Stomach smooth muscle (tissue), 2 donors: ENCODE data around the gene HAUS6.

Experiments used
- H3K27ac ChIP-seq: one replicate; pipeline ENCODE4 v1.7.0; 2013; ENCODE audit warnings: mild to moderate bottlenecking, low read length, inconsistent platforms
- H3K27me3 ChIP-seq, 2 donors: one replicate each; pipeline ENCODE4 v1.7.0; 2013; ENCODE audit warnings: low read length in 2 of 2; ENCODE audit not compliant: insufficient read depth in 2 of 2, control insufficient read depth in 1 of 2
- H3K36me3 ChIP-seq, 2 donors: one replicate each; pipeline ENCODE4 v1.7.0; 2013; ENCODE audit warnings: low read length in 2 of 2; ENCODE audit not compliant: control insufficient read depth in 2 of 2, insufficient read depth in 2 of 2
- H3K4me1 ChIP-seq: one replicate; pipeline ENCODE4 v1.7.0; 2013; ENCODE audit warnings: low read length; ENCODE audit not compliant: control insufficient read depth, insufficient read depth
- H3K4me3 ChIP-seq, 2 donors: one replicate each; pipeline ENCODE4 v1.7.0; 2013; ENCODE audit warnings: low read length in 2 of 2
- H3K9ac ChIP-seq, 2 donors: one replicate each; pipeline ENCODE4 v1.7.0; 2013; ENCODE audit warnings: low read length in 2 of 2, mild to moderate bottlenecking in 1 of 2
- H3K9me3 ChIP-seq, 2 donors: one replicate each; pipeline ENCODE4 v1.7.0; 2013; ENCODE audit warnings: low read length in 2 of 2; ENCODE audit not compliant: control insufficient read depth in 2 of 2
- donor health status: healthy.
- donor health status: Pancreatic carcinoma.

Gene HAUS6

DNA sequence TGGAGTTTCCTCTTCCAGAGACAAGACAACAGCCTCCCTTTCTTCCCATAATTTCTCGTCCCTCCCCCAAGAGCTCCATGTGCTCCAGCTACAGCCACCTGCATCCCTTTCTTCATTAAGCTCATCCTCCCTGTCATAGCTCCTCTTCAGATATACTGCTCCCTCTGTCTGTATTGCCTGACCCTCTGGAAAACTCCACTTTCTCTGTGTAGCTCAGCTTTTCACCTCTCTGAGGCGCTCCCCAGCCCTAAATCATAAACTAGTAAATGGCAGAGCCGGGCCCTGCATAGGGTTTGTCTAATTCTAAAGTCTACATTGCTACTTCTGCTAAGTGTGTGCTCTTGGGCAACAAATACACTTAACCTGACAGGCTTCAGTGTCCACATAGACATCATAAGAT lies 33.4 kb upstream of the HAUS6 start:
- Histone ChIP-seq H3K9ac (no peak overlapping the region), H3K9me3 (no peaks in the 10 kb centered on the region), H3K27me3 (no peaks in the 10 kb centered on the region), H3K4me1 (no peaks in the 10 kb centered on the region), H3K36me3 (no peaks in the 10 kb centered on the region), H3K27ac (no peak overlapping the region), H3K4me3 (no peak overlapping the region)

DNA sequence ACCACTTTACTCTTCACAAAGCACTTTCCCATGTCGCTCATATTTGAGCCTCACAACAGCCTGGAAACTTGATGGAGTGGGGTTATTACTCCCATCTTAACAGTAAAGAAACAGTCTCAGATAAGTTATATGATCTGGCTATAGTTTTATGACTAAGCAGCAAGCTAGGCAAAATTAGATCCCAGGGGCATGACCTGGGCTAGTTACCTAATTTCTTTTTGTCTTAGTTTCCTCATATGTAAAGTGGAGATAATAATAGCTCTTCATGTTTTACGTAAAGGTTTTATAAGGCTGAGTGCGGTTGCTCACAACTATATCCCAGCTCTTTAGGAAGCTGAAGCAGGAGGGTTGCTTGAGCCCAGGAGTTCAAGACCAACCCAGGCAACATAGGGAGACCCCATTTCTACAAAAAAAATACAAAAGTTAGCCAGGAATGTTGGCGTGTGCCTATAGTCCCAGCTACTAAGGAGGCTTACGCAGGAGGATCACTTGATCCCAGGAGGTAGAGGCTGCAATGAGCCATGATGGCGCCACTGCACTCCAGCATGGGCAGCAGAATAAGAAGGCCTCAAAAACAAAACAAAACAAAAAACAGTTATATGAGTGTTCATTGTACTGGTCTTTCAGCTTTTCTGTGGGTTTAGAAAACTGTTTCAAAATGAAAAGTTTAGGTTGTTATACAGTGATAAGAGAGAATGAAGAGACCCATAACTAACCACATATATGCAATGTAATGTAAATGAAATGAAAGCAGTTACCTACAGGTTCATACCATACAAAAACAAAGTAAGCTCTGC lies 31.0 kb upstream of the HAUS6 start:
- no peaks in the 10 kb centered on the region for H3K4me1 ChIP-seq
- no peaks in the 10 kb centered on the region for H3K9me3 ChIP-seq
- no peak overlapping the region for H3K27ac ChIP-seq
- no peaks in the 10 kb centered on the region for H3K27me3 ChIP-seq
- no peak overlapping the region for H3K4me3 ChIP-seq
- H3K36me3 ChIP-seq = no peaks in the 10 kb centered on the region
- H3K9ac ChIP-seq = no peak overlapping the region

DNA sequence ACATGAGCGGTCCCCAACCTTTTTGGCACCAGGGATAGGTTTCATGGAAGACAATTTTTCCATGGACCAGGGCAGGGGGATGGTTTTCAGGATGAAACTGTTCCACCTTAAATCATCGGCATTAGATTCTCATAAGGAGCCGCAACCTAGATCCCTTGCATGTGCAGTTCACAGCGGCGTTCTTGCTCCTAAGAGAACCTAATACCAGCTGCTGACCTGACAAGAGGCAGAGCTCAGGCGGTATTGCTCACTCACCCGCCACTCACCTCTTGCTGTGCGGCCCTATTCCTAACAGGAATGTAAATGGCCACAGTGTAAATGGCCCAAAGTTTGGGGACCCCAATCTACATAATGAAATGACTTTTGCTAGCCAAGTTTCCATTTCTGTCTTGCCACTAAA lies 27.7 kb upstream of the HAUS6 start:
- Histone ChIP-seq H3K9ac (no peak overlapping the region), H3K36me3 (no peaks in the 10 kb centered on the region), H3K27me3 (no peaks in the 10 kb centered on the region), H3K4me3 (no peak overlapping the region), H3K9me3 (no peaks in the 10 kb centered on the region), H3K27ac (no peak overlapping the region), H3K4me1 (peaks cover 8% of the 10 kb centered on the region)

DNA sequence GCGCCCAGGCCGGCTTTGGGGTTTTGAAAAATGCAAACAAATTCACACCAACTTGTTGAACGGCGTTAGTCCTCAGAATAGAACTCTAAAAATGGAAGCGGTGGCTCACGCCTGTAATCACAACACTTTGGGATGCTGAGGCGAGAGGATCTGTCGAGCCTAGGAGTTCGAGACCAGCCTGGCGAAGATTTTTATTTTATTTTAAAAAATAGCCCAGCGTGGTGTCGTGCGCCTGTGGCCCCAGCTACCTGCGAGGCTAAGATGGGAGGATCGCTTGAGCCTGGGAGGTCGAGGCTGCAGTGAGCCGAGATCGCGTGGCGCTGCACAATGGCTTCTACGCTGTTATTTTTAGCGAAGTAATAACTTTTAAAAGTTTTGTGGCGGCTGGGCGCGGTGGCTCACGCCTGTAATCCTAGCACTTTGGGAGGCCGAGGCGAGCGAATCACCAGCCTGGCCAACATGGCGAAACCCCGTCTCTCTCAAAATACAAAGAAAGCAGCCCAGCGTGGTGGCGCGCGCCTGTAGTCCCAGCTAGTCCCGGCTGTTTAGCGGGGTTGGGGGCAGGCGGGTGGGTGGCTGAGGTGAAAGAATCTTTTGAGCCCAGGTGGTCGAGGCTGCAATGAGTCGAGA lies 25.3 kb upstream of the HAUS6 start:
- peak overlapping the region; percentile 76 to 79 for H3K4me3 ChIP-seq
- no peaks in the 10 kb centered on the region for H3K27me3 ChIP-seq
- H3K9ac ChIP-seq = peak overlapping the region; percentile 83 to 86
- H3K36me3 ChIP-seq = peaks cover 3 to 5% of the 10 kb centered on the region in 2 donors
- H3K4me1 ChIP-seq = peaks cover 8% of the 10 kb centered on the region
- peak overlapping the region; percentile 91 for H3K27ac ChIP-seq
- no peaks in the 10 kb centered on the region for H3K9me3 ChIP-seq

DNA sequence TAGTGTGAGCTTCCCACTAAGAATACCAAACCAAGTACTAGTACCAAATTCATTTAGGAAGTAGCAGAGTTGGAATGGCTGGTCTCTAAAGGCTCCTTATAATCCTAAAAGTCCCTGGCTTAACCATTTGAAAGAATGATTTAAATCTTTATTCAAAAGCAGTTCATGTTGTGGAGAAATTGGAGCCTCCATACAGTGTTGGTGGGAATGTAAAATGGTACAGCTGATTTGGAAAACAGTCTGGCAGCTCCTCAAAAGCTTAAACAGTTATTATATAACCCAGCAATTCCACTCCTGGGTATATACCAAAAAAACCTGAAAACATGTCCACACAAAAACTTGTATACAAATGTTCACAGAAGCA lies 21.7 kb upstream of the HAUS6 start:
- H3K9ac ChIP-seq = no peak overlapping the region
- H3K9me3 ChIP-seq = no peaks in the 10 kb centered on the region
- H3K27ac ChIP-seq = no peak overlapping the region
- H3K27me3 ChIP-seq = no peaks in the 10 kb centered on the region
- no peak overlapping the region for H3K4me3 ChIP-seq
- peaks cover 8% of the 10 kb centered on the region for H3K4me1 ChIP-seq
- H3K36me3 ChIP-seq = peaks cover 21% of the 10 kb centered on the region in 2 donors

DNA sequence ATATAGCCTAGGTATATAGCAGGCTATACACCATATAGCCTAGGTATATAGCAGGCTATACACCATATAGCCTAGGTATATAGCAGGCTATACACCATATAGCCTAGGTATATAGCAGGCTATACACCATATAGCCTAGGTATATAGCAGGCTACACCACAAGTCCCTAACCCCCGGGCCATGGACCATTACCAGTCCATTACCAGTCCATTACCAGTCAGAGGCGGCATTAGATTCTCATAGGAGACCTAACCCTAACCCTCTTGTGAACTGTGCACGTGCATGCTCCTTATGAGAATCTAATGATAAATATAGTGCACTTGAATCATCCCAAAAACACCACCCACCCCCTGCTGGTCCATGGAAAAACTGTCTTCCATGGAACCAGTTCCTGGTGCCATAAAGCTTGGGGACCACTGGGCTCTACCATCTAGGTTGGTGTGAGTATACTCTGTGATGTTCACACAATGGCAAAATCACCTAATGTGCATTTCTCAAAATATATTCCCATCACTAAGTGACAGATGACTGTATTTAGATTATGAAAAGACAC lies 19.9 kb upstream of the HAUS6 start:
- Histone ChIP-seq H3K9ac (no peak overlapping the region), H3K4me1 (no peaks in the 10 kb centered on the region), H3K36me3 (peaks cover 34 to 35% of the 10 kb centered on the region in 2 donors), H3K27ac (no peak overlapping the region), H3K9me3 (no peaks in the 10 kb centered on the region), H3K4me3 (no peak overlapping the region), H3K27me3 (no peaks in the 10 kb centered on the region)

DNA sequence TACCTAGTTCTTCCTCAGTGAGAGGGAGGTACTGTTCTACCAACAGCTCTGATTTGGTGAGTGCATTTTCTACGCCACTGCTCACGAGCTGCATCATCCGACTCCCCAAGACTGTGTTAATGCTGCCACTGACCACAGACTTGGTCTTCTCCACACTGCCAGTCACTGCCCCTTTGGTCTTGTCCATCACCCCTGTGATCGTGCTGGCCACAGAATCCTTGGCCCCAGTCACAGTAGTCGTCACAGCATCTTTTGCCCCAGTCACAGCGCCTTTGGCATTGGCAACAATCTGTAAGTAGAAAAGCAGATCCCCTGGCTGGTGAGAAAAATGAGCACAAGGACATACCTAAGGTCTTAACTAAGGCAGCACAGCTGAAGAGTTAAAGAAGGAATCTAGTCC lies 18.2 kb upstream of the HAUS6 start:
- no peak overlapping the region for H3K9ac ChIP-seq

DNA sequence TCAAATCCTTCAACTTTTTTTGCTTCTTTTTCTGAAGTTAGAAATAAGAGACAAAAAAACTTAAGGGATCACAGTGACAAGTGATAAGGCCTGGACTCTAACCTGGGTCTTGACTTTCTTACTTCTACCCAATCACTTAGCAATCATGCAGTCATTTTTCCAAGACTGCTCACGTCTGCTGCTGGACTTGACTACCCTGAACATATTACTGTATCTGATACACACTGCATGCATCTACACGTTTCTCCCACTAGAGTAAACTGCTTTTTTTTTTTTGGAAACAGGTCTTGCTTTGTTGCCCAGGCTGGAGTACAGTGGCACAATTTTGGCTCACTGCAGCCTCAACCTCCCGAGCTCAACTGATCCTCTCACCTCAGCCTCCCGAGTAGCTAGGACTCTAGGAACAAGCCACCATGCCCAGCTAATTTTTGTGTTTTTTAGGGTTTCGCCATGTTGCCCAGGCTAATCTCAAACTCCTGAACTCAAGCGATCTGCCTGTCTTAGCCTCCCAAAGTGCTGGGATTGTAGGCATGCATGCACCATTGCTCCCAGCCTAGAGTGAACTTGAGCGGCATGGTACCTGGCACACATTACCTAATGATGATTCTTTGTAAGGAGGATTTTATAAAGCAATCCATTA lies 17.2 kb upstream of the HAUS6 start:
- H3K27me3 ChIP-seq = no peaks in the 10 kb centered on the region
- peaks cover 49 to 52% of the 10 kb centered on the region in 2 donors for H3K36me3 ChIP-seq
- no peak overlapping the region for H3K4me3 ChIP-seq
- H3K27ac ChIP-seq = no peak overlapping the region
- no peaks in the 10 kb centered on the region for H3K9me3 ChIP-seq
- H3K4me1 ChIP-seq = no peaks in the 10 kb centered on the region
- no peak overlapping the region for H3K9ac ChIP-seq

More for the DNA sequence above, 18.2 kb upstream of the HAUS6 start:
- Histone ChIP-seq H3K27ac (no peak overlapping the region), H3K4me1 (no peaks in the 10 kb centered on the region), H3K9me3 (no peaks in the 10 kb centered on the region), H3K4me3 (no peak overlapping the region), H3K36me3 (peaks cover 45 to 48% of the 10 kb centered on the region in 2 donors), H3K27me3 (no peaks in the 10 kb centered on the region)

DNA sequence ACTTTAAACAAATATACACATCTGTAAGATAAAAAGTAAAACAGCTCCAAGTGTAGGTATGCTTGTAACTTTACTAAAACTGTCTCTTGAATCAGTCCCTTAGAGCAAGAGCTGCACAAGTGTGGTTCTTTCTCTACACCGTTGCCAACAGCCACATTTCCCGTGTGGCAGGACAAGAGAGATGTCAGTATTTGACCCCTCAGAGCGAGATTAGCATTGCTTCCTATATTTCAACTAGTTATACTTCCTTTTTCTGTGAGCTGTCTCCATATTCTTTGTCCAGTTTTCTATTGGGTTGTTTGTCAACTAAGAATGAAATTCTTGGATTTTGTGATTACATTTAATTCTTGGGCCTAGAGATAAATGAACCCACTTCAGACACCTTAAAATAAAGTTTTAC lies 16.5 kb upstream of the HAUS6 start:
- no peak overlapping the region for H3K9ac ChIP-seq
- no peaks in the 10 kb centered on the region for H3K27me3 ChIP-seq
- no peak overlapping the region for H3K27ac ChIP-seq
- no peaks in the 10 kb centered on the region for H3K9me3 ChIP-seq
- H3K36me3 ChIP-seq = peaks cover 49 to 56% of the 10 kb centered on the region in 2 donors
- H3K4me1 ChIP-seq = no peaks in the 10 kb centered on the region
- H3K4me3 ChIP-seq = no peak overlapping the region

DNA sequence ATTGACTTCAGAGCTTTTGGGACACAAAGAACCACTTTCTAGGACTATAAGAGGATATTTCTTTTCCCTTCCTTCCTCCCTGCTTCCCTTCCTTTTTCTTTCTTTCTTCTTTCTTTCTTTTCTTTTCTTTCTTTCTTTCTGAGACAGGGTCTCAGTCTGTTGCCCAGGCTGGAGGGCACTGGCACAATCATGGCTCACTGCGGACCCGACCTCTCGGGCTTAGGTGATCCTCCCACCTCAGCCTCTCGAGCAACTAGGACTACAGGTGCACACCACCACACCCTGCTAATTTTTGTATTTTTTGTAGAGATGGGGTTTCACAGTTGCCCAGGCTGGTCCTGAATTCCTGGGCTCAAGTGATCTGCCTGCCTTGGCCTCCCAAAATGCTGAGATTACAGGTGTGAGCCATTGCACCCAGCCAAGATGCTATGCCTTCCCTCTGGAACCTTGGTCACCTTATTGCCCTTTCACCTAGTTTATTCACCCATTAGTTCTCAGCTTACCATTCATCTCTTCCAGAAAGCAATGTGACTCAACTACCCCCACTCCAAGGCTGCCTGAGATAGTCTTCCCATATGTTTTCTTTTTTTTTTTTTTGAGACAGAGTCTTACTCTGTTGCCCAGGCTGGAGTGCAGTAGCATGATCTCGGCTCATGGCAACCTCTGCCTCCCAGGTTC lies 14.5 kb upstream of the HAUS6 start:
- Histone ChIP-seq H3K4me1 (no peaks in the 10 kb centered on the region), H3K4me3 (no peak overlapping the region), H3K27ac (no peak overlapping the region), H3K36me3 (peaks cover 41 to 50% of the 10 kb centered on the region in 2 donors), H3K9ac (no peak overlapping the region), H3K9me3 (no peaks in the 10 kb centered on the region), H3K27me3 (no peaks in the 10 kb centered on the region)
